KMS-11 (cell line): Measurements from ENCODE around the gene FAM163A.
"Not testable (repeated sequence)": the region's sequence is repeated elsewhere in the genome, so short reads cannot be mapped to it uniquely, and the experiment has no call there.

Experiments used
- H2AFZ ChIP-seq: fragments of 200-600 bp; sonication (generic); 2 replicates; pipeline ENCODE4 v1.6.1; 2016; ENCODE audit warnings: antibody characterized with exemption, mixed run types, low read depth
- H3K27ac ChIP-seq: fragments of 200-600 bp; sonication (generic); 2 replicates; pipeline ENCODE4 v1.6.1; 2016; ENCODE audit warnings: mild to moderate bottlenecking, mixed run types
- H3K27me3 ChIP-seq: fragments of 200-600 bp; sonication (generic); 2 replicates; pipeline ENCODE4 v1.6.1; 2017; ENCODE audit warnings: mild to moderate bottlenecking, low read depth, mixed run types, moderate library complexity; ENCODE audit not compliant: insufficient read depth
- H3K36me3 ChIP-seq: fragments of 200-600 bp; sonication (generic); 2 replicates; pipeline ENCODE4 v1.6.1; 2017; ENCODE audit warnings: mild to moderate bottlenecking, mixed run types; ENCODE audit not compliant: insufficient read depth
- H3K4me1 ChIP-seq: fragments of 200-600 bp; sonication (generic); 2 replicates; pipeline ENCODE4 v1.6.1; 2016; ENCODE audit warnings: mild to moderate bottlenecking, low read depth, mixed run types; ENCODE audit not compliant: poor library complexity, severe bottlenecking
- H3K4me2 ChIP-seq: fragments of 200-600 bp; sonication (generic); 2 replicates; pipeline ENCODE4 v1.7.0; 2016; ENCODE audit warnings: mild to moderate bottlenecking, mixed run types
- H3K4me3 ChIP-seq: fragments of 200-600 bp; sonication (generic); IDR thresholded peaks from 2 replicates; pipeline ENCODE4 v1.6.1; 2017; ENCODE audit warnings: low read depth, low read length, mixed read lengths; ENCODE audit not compliant: insufficient read depth
- H3K79me2 ChIP-seq: fragments of 200-600 bp; sonication (generic); 2 replicates; pipeline ENCODE4 v1.6.1; 2016; ENCODE audit warnings: low read depth, mixed run types; ENCODE audit not compliant: insufficient read depth
- H3K9ac ChIP-seq: fragments of 200-600 bp; sonication (generic); 2 replicates; pipeline ENCODE4 v1.6.1; 2016; ENCODE audit warnings: mild to moderate bottlenecking, mixed run types
- H4K20me1 ChIP-seq: fragments of 200-600 bp; sonication (generic); 2 replicates; pipeline ENCODE4 v1.6.1; 2016; ENCODE audit warnings: mild to moderate bottlenecking, mixed run types; ENCODE audit not compliant: insufficient read depth
- CTCF ChIP-seq: fragments of 200-600 bp; sonication (generic); conservative IDR thresholded peaks from 2 replicates; pipeline ENCODE4 v1.6.1; 2017; ENCODE audit warnings: low read depth, mild to moderate bottlenecking, antibody characterized with exemption, low read length, moderate library complexity, mixed read lengths

Gene FAM163A

GRCh38 chr1:179798864-179799516, 55.9 kb downstream of the FAM163A start:
- Histone ChIP-seq H3K4me3 (no peak overlapping the region), H3K36me3 (no peaks in the 10 kb centered on the region), H4K20me1 (no peaks in the 10 kb centered on the region), H2AFZ (no peak overlapping the region), H3K27me3 (no peaks in the 10 kb centered on the region), H3K9ac (no peak overlapping the region), H3K27ac (no peak overlapping the region), H3K79me2 (no peaks in the 10 kb centered on the region), H3K4me1 (no peaks in the 10 kb centered on the region), H3K4me2 (no peak overlapping the region)
- no peak for TF ChIP-seq CTCF

- Histone ChIP-seq H3K36me3 (no peaks in the 10 kb centered on the region), H3K27ac (no peak overlapping the region), H3K4me3 (no peak overlapping the region), H3K4me1 (no peaks in the 10 kb centered on the region), H3K27me3 (no peaks in the 10 kb centered on the region), H2AFZ (no peak overlapping the region), H4K20me1 (no peaks in the 10 kb centered on the region), H3K79me2 (no peaks in the 10 kb centered on the region), H3K4me2 (no peak overlapping the region), H3K9ac (no peak overlapping the region)
- TF ChIP-seq CTCF = no peak
Measured at GRCh38 chr1:179800481-179800880, 57.4 kb downstream of the FAM163A start.

GRCh38 chr1:179803104-179803503, 60.0 kb downstream of the FAM163A start:
- Histone ChIP-seq H3K36me3 (no peaks in the 10 kb centered on the region), H3K4me3 (no peak overlapping the region), H3K79me2 (no peaks in the 10 kb centered on the region), H4K20me1 (no peaks in the 10 kb centered on the region), H3K27ac (no peak overlapping the region), H2AFZ (no peak overlapping the region), H3K4me2 (no peak overlapping the region), H3K9ac (no peak overlapping the region), H3K4me1 (no peaks in the 10 kb centered on the region), H3K27me3 (no peaks in the 10 kb centered on the region)
- TF ChIP-seq CTCF = no peak

- H3K4me2 ChIP-seq = no peak overlapping the region
- TF ChIP-seq CTCF = no peak
- no peaks in the 10 kb centered on the region for H3K36me3 ChIP-seq
- no peak overlapping the region for H3K9ac ChIP-seq
- no peaks in the 10 kb centered on the region for H3K27me3 ChIP-seq
- H3K27ac ChIP-seq = no peak overlapping the region
- H3K4me3 ChIP-seq = no peak overlapping the region
- no peaks in the 10 kb centered on the region for H3K4me1 ChIP-seq
- no peak overlapping the region for H2AFZ ChIP-seq
- H3K79me2 ChIP-seq = no peaks in the 10 kb centered on the region
- H4K20me1 ChIP-seq = no peaks in the 10 kb centered on the region
Measured at GRCh38 chr1:179803918-179804317, 60.8 kb downstream of the FAM163A start.

GRCh38 chr1:179804417-179804816, 61.3 kb downstream of the FAM163A start:
- H4K20me1 ChIP-seq, H3K27me3 ChIP-seq, H3K36me3 ChIP-seq, H3K79me2 ChIP-seq, H3K9ac ChIP-seq, H2AFZ ChIP-seq, H3K4me1 ChIP-seq, H3K4me2 ChIP-seq, H3K27ac ChIP-seq, H3K4me3 ChIP-seq: not testable (repeated sequence)
